Suprapubic skin (tissue), 4 donors: ENCODE results near the gene GDPD5. TPM values are rescaled to one million over a fixed set of nuclear protein-coding genes. Genes with fewer than 3 reads are reported as not detected.

Experiments used
- DNase-seq, 2 donors: peaks; one replicate each; pipeline ENCODE4 v3.0.0-alpha.2; 2019; ENCODE audit warnings: low spot score in 2 of 2
- H3K27ac ChIP-seq: fragments of 200-600 bp; sonication (generic); one replicate; pipeline ENCODE4 v1.5.1; 2019
- H3K27me3 ChIP-seq: fragments of 200-600 bp; sonication (generic); one replicate; pipeline ENCODE4 v1.5.1; 2019
- H3K36me3 ChIP-seq: fragments of 200-600 bp; sonication (generic); one replicate; pipeline ENCODE4 v1.5.1; 2019
- H3K4me1 ChIP-seq: fragments of 200-600 bp; sonication (generic); one replicate; pipeline ENCODE4 v1.5.1; 2019
- H3K4me3 ChIP-seq: fragments of 200-600 bp; sonication (generic); one replicate; pipeline ENCODE4 v1.5.1; 2019; ENCODE audit warnings: mild to moderate bottlenecking
- H3K9me3 ChIP-seq: fragments of 200-600 bp; sonication (generic); one replicate; pipeline ENCODE4 v1.5.1; 2019
- EP300 ChIP-seq: sonication (generic); formaldehyde crosslinking; IDR thresholded peaks from one replicate; pipeline ENCODE4 v1.6.1; 2017; ENCODE audit warnings: antibody characterized with exemption
- POLR2A ChIP-seq, 2 donors: fragments of 450-650 bp; IDR thresholded peaks; one replicate each; pipeline ENCODE4 v1.6.1; 2017; ENCODE audit warnings: antibody characterized with exemption in 2 of 2, mild to moderate bottlenecking in 2 of 2, moderate library complexity in 2 of 2
- POLR2AphosphoS5 ChIP-seq, 3 donors: sonication (generic); formaldehyde crosslinking; IDR thresholded peaks; one replicate each; pipeline ENCODE4 v1.6.1; 2017; ENCODE audit warnings: antibody characterized with exemption in 3 of 3
- WGBS: methylation state at CpG from one replicate; pipeline ENCODE4 v1.1.5; 2018; 5-methylcytosine and 5-hydroxymethylcytosine counted together
- total RNA-seq, 4 donors: library from RNA; depleted of rRNA; stranded (reverse); fragments of >200 nt; gene quantifications; one replicate each; pipeline ENCODE4 v1.1.0, GENCODE V29; 2016
- TF ChIP-seq, protein P1 (sequence below), 2 donors: fragments of 200-600 bp in 1 of 2; fragments of 450-650 bp in 1 of 2; sonication (generic) in 1 of 2; IDR thresholded peaks; one replicate each; pipeline ENCODE4 v1.5.1; 2016 to 2019; ENCODE audit warnings: antibody characterized with exemption in 2 of 2, mild to moderate bottlenecking in 1 of 2, moderate library complexity in 1 of 2

GDPD5 gene
- total RNA-seq, 4 donors from 2014 or later: 2.3 to 13.4 (median 5.4) TPM

DNA sequence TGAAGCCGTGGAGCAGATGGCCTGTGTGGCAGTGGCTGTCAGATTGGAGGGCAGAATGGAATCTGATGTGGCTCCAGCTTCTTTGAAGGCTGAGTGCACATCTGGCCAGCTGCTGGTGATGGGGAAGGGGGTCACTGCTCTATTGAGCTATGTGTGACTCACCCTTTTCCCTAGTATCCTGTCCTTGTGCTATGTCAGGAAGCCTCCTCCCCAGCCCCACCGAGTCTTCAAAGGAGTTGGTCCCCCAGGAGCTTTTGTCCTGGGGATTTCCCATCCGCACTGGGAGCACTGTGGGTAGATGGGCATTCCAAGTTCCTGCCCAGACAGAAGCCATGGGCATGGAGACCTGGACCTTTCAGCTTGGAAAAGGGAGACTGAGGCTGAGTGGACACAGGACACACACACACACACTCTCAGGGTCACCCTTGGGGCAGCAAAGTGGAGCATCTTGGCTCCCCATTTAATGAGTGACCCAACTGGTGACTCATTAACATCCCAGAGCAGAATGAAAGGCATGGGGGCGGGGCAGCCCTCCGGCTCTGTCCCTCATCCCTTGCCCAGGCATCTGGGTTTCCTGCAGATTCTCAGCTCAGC is 39.6 kb upstream of the GDPD5 start:
- peaks cover 41% of the 10 kb centered on the region for H3K36me3 ChIP-seq
- H3K27ac ChIP-seq: peak overlapping the region; percentile 96
- peaks cover 70% of the 10 kb centered on the region for H3K4me1 ChIP-seq
- no peaks in the 10 kb centered on the region for H3K27me3 ChIP-seq
- TF ChIP-seq POLR2A (IDR thresholded peaks at IDR 0.05) (no peak), POLR2AphosphoS5 (IDR thresholded peaks at IDR 0.05) (no peak), EP300 (no peak)
- TF ChIP-seq, protein P1, sequence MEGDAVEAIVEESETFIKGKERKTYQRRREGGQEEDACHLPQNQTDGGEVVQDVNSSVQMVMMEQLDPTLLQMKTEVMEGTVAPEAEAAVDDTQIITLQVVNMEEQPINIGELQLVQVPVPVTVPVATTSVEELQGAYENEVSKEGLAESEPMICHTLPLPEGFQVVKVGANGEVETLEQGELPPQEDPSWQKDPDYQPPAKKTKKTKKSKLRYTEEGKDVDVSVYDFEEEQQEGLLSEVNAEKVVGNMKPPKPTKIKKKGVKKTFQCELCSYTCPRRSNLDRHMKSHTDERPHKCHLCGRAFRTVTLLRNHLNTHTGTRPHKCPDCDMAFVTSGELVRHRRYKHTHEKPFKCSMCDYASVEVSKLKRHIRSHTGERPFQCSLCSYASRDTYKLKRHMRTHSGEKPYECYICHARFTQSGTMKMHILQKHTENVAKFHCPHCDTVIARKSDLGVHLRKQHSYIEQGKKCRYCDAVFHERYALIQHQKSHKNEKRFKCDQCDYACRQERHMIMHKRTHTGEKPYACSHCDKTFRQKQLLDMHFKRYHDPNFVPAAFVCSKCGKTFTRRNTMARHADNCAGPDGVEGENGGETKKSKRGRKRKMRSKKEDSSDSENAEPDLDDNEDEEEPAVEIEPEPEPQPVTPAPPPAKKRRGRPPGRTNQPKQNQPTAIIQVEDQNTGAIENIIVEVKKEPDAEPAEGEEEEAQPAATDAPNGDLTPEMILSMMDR (IDR thresholded peaks at IDR 0.05): no peak
- WGBS: 38% methylated on average over 4 of the region's 5 CpGs
- DNase-seq: no peak
- H3K4me3 ChIP-seq: peak overlapping the region; percentile 73
- H3K9me3 ChIP-seq: no peaks in the 10 kb centered on the region

DNA sequence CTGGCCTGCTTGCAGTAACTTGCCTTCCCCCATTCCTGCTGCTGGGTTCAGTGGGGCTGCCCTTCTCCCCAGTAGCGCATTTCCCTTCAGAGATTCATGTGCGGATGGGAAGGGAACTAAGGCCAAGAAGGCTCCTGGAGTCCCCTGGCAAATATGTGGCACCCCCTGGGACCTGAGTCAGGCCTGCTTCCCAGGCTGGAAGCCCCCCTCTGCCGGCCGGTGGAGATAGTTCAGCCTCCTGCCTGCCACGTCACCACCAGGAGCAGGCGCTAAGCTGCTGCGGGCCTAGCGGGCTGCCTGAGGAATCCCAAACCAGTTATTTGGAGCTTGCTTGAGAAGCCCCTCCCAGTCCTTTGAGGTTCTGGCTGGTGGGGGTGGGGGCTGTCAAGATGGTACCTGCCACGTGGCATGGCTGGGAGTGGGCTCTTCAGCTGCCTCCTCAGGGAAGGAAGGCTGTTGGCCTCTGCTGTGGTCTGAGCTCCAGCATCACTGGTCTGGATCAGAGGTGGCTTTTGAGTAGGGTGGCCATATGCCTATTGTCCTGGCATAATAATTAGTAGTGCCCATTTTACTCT is 38.3 kb upstream of the GDPD5 start:
- Histone ChIP-seq H3K9me3 (no peaks in the 10 kb centered on the region), H3K27ac (peak overlapping the region; percentile 96), H3K36me3 (peaks cover 28% of the 10 kb centered on the region), H3K27me3 (no peaks in the 10 kb centered on the region), H3K4me1 (peaks cover 82% of the 10 kb centered on the region), H3K4me3 (peak overlapping the region; percentile 73)
- no peak for TF ChIP-seq POLR2AphosphoS5 (IDR thresholded peaks at IDR 0.05)
- TF ChIP-seq, protein P1 (IDR thresholded peaks at IDR 0.05): peak; percentile 28 to 52
- no peak for TF ChIP-seq EP300
- TF ChIP-seq POLR2A (IDR thresholded peaks at IDR 0.05): no peak
- WGBS: 18% methylated on average over 6 of the region's 9 CpGs
- peak in 1 of 2 donors; percentile 83 for DNase-seq

DNA sequence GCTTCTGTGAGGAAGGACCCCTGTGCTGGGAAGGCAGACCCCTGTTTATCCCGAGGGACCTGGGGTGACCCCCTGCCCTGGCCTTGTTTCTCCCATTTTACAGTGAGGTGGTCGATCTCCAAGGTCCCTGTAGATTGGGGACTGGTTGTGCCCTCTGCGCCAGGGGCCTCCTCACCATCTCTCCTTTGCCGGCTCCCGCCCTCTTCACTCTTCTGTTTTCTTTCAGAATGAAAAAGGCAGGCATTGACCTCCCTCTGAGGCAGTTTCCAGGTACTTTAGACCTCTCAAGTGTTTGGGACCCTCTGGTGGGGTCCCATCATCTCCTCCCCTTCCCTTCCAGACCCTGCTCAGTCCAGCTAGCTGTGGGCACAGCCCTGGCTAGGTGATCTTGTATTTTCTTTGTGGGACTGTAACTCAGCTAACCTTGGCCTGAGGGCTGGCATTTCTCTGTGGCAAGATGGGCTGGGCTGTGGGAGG is 37.8 kb upstream of the GDPD5 start:
- Histone ChIP-seq H3K27me3 (no peaks in the 10 kb centered on the region), H3K4me3 (peak overlapping the region; percentile 73), H3K36me3 (peaks cover 23% of the 10 kb centered on the region), H3K4me1 (peaks cover 87% of the 10 kb centered on the region), H3K27ac (peak overlapping the region; percentile 96), H3K9me3 (no peaks in the 10 kb centered on the region)
- TF ChIP-seq POLR2AphosphoS5 (IDR thresholded peaks at IDR 0.05): no peak
- no peak for TF ChIP-seq EP300
- no peak for TF ChIP-seq POLR2A (IDR thresholded peaks at IDR 0.05)
- TF ChIP-seq, protein P1 (IDR thresholded peaks at IDR 0.05): no peak
- DNase-seq: no peak
- WGBS: 10% methylated on average over 5 of the region's 5 CpGs

DNA sequence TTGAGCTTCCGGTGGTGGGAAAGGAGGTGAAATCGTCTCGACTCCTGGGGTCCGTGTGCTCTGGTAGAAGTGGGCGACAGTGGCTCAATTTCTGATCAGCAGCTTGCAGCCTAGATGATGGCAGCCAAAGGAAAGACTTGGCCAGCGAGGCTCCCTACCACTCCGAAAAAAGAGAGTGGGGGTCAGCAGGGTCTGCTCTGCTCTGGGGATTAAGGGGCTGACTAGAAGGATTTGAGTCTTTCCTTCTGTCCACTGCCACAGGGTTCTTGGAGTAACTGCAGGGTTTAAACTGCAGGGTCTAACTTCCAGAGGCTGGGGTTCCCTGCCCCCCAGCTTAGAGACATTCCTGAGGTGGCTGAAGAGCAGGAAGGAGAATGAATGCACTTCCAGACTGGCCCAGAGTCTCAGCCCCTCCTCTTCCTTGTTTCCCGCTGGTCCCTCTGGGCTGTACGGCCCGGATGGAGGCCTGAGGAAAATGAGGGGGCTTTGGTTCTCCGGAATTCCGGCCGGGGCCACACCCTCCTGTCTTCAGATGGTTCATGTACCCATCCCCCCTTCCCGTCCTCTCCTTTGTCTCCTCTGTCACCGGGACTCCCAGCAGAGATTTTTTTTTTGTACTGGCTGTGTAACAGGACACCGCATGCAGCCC is 37.2 kb upstream of the GDPD5 start:
- H3K27me3 ChIP-seq: no peaks in the 10 kb centered on the region
- H3K4me1 ChIP-seq: peaks cover 88% of the 10 kb centered on the region
- WGBS: under 1% methylated on average over 15 of the region's 16 CpGs
- H3K4me3 ChIP-seq: peak overlapping the region; percentile 73
- no peaks in the 10 kb centered on the region for H3K9me3 ChIP-seq
- peak overlapping the region; percentile 96 for H3K27ac ChIP-seq
- TF ChIP-seq POLR2AphosphoS5 (IDR thresholded peaks at IDR 0.05): no peak
- no peak for TF ChIP-seq POLR2A (IDR thresholded peaks at IDR 0.05)
- TF ChIP-seq, protein P1 (IDR thresholded peaks at IDR 0.05): no peak
- no peak for TF ChIP-seq EP300
- DNase-seq: no peak
- H3K36me3 ChIP-seq: peaks cover 17% of the 10 kb centered on the region
